Hematopoietic multipotent progenitor cell treated with erythropoietin and hydrocortisone succinate and interleukin-3 and kit ligand, for 6 days (in vitro differentiated cells): ENCODE measurements around the gene SEMA3B.
"Not testable (repeated sequence)": the region's sequence is repeated elsewhere in the genome, so short reads cannot be mapped to it uniquely, and the experiment has no call there.

Experiments
- DNase-seq: peaks from one replicate; pipeline ENCODE4 v3.0.0-alpha.2; 2015

Gene SEMA3B

GRCh38 chr3:50295553-50296431, 26.8 kb downstream of the SEMA3B start:
- DNase-seq, result no peak

- no peak for DNase-seq
Observed at GRCh38 chr3:50296721-50297383, 27.9 kb downstream of the SEMA3B start.

- DNase-seq, result peak; percentile 69
Observed at GRCh38 chr3:50297384-50297775, 28.4 kb downstream of the SEMA3B start.

GRCh38 chr3:50297896-50298725, 29.2 kb downstream of the SEMA3B start:
- DNase-seq, result peak; percentile 72

- DNase-seq, result peak; percentile 99
Observed at GRCh38 chr3:50298836-50299637, 30.1 kb downstream of the SEMA3B start, which contains the start of the genes HYAL3 and NAA80. HYAL3 (minus strand) TSS chr3:50299405; CDS start chr3:50295602, 3,803 bp downstream. NAA80 (minus strand) TSS chr3:50299405; CDS start chr3:50297463, 1,942 bp downstream.

- DNase-seq, result no peak
Observed at GRCh38 chr3:50299638-50299928, 30.6 kb downstream of the SEMA3B start.

- peak; percentile 78 for DNase-seq
Observed at GRCh38 chr3:50299929-50300680, 31.2 kb downstream of the SEMA3B start.

GRCh38 chr3:50300681-50301254, 31.8 kb downstream of the SEMA3B start:
- DNase-seq, result no peak

GRCh38 chr3:50302095-50303012, 33.4 kb downstream of the SEMA3B start:
- no peak for DNase-seq

- DNase-seq, result peak; percentile 55
Observed at GRCh38 chr3:50303013-50303815, 34.3 kb downstream of the SEMA3B start, which contains the start of gene HYAL1. HYAL1 (minus strand) TSS chr3:50303574; CDS start chr3:50302956, 618 bp downstream.

- no peak for DNase-seq
Observed at GRCh38 chr3:50304601-50305000, 35.7 kb downstream of the SEMA3B start.

- DNase-seq, result not testable (repeated sequence)
Observed at GRCh38 chr3:50312041-50312440, 43.1 kb downstream of the SEMA3B start.

- DNase-seq, result no peak
Observed at GRCh38 chr3:50314342-50314741, 45.4 kb downstream of the SEMA3B start.

- no peak for DNase-seq
Observed at GRCh38 chr3:50314816-50315215, 45.9 kb downstream of the SEMA3B start.

- no peak for DNase-seq
Observed at GRCh38 chr3:50316657-50317242, 47.8 kb downstream of the SEMA3B start.

GRCh38 chr3:50317300-50317699, 48.4 kb downstream of the SEMA3B start:
- DNase-seq, result no peak

- no peak for DNase-seq
Observed at GRCh38 chr3:50318163-50318562, 49.2 kb downstream of the SEMA3B start.

GRCh38 chr3:50318615-50319014, 49.7 kb downstream of the SEMA3B start:
- DNase-seq, result no peak
